HG03097 (cell line): ENCODE data around the gene PPP2R2D.
"Not testable (repeated sequence)": the region's sequence is repeated elsewhere in the genome, so short reads cannot be mapped to it uniquely, and the experiment has no call there.

Experiments
- ATAC-seq: cut with Tn5 transposase; IDR thresholded peaks from one replicate; pipeline ENCODE4 v1.9.1; 2021; ENCODE audit not compliant: unreplicated experiment, low FRiP score

The PPP2R2D gene

GRCh38 chr10:131971591-131971990 lies 70.8 kb downstream of the PPP2R2D start:
- ATAC-seq, result no peak

GRCh38 chr10:131972474-131973071 lies 71.8 kb downstream of the PPP2R2D start:
- no peak for ATAC-seq

- ATAC-seq, result no peak
Observed at GRCh38 chr10:131973160-131973951, 72.5 kb downstream of the PPP2R2D start.

DNA sequence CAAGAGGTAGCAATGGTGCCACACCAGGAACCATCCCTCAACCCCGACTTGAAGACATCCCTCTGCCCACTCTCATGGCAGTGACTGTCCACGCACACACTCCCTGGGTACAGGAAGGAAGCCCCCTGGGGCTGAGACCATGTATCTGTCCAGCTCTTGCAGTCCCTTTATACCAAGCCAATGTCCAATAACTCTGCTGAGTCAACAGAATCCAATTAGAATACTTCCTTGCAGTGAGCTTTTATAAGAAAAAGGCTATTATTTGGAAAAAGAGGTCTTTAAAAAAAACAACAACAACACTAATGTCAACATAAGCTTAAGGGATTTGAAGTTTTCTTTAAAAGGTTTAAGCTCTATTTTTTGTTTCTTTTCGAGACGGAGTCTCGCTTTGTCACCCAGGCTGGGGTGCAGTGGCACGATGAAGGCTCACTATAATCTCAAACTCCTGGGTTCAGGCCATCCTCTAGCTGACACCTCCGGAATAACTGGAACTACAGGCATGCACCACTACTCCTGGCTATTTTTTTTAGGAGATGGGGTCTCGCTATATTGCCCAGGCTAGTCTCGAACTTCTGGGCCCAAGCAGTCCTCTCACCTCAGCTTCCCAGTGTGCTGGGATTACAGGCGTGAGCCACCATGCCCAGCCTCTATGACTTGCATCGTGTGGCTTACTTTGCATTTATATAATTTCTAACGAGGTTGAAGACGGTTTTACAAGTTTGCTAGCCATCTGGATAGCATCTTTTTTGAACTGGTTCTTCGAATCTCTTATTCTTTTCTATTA lies 73.4 kb downstream of the PPP2R2D start:
- no peak for ATAC-seq

DNA sequence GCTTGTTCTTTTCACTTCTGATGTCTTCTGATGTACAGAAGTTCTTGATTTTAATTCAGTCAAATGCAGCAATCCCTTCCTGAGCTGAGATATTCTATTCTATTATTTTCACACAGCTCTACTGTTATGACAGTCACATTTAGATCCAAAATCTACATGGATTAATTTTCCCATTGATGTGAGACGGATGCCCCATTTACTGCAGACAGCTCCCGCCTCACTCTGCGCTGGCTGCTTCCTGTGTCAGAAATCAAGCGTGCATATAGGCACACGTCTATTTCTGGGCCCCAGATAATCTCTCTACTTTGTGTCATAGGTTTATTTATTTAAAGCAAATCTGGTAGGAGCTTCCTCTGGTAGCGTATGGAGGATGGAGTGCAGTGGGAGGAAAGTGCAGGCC lies 74.2 kb downstream of the PPP2R2D start:
- no peak for ATAC-seq

GRCh38 chr10:131975796-131976195 lies 75.0 kb downstream of the PPP2R2D start:
- ATAC-seq, result no peak

GRCh38 chr10:131977323-131978096 lies 76.7 kb downstream of the PPP2R2D start:
- ATAC-seq, result no peak

DNA sequence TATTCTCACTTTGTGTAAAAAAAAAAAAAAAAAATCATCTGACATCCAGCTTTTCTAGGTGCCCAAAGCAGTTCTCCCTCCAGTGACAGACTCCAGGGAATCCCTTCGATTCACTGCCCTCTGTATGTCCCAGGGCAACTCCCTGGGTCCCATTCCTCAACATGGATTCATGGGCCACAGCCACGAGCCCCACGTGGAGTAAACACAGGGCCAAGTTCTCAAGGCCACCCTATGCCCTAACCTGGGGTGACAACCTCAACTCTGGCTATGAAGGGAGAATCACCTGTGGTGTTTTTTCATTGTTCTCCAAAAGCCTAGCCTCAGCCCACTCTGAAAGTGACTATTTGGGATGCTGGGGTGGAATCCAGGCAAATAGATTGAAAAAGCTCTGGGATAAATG lies 77.6 kb downstream of the PPP2R2D start:
- no peak for ATAC-seq

DNA sequence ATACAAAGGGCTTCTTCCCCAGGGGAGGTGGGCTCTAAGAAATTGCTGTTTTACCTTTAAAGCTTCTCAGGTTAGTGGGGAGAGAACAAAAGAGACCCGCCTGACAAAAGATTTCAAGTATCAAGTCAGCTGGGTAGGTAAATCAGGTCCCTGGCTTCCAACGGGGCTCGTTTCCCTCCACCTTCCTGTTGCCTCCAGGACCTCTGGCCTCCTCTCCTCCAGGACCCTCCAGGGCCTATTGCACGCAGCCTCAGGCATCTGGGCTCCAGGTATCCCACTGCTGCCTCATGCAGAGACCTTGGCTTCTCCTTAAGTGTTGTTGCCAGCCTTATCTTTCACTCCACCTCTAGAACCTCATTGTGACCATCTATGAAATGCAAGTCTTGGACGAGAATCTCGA lies 78.0 kb downstream of the PPP2R2D start:
- ATAC-seq, result no peak

GRCh38 chr10:131979336-131979735 lies 78.5 kb downstream of the PPP2R2D start:
- no peak for ATAC-seq

GRCh38 chr10:131979821-131980270 lies 79.0 kb downstream of the PPP2R2D start:
- ATAC-seq, result no peak

- no peak for ATAC-seq
Observed at GRCh38 chr10:131980321-131980720, 79.5 kb downstream of the PPP2R2D start.

DNA sequence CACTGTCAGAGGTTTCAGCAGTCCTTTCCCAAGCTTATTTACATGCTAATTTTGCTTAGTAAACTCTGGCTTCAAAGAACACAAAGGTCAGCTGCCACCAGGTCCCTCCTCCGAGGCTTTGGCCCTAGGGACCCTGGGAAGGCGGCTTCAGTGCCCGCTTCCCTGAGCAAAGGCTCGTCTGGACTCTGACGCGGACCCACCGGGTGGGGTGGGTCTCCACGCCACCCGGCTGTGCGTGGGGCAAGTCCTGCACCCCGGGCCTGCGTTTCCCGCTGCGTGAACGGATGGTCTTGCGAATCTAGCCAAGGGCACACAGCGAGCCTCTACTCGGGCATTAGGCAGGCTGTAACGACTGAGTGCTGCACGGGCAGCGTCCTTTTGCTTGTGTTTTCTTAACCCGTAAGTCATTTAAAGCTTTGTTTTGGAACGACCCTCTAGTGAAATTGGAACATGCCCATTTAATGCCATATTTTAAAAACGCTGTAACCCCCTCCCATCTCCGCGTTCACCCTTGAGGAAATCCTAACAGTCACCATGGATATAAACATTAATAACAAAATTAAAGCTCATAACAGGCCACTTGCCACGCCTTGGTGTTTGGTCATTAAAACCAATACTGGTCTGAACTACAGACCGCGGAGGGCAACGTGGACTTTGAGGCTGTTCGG lies 80.1 kb downstream of the PPP2R2D start:
- no peak for ATAC-seq

DNA sequence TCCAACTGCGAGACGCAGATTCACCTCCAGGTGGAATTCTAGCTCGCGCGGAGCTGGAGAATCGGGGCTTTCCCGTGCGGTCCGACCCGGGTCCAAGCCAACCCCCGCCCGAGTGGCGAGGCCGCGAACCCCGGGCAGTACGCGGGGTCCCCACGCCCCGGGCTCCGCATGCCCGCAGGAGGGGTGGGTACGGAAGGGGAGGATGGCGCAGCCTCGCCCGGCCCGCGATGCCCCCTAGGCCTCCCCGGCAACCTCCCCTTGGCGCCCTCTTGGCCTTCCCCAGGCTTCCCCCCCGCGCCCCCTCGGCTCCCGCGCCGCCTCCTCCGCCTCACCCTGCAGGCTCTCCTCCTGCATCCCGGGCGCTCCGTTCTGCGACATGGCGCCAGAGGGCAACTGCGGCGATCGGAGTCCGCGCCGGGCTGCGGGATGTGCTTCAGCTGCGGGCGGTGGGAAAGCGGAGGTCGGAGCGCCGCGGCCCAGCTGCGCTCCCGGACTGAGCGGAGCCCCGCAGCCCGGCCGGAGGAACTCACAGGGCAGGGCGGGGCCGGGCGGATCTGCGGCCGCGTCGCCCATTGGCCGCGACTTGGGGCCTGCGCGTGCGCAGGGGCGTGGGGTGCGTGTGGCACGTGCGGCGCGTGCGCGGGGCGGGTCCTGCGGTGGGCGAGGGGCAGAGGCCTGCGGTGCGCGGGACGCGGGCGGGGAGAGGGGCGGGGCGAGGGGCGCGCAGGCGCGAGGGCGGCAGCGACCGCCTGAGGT lies 80.8 kb downstream of the PPP2R2D start, which contains the start of gene BNIP3:
Gene BNIP3, minus strand, starts transcription at position 495 of the 756 bp plus-strand sequence. Its CDS starts 117 bp downstream, at position 378.
- peak; percentile 87 for ATAC-seq

DNA sequence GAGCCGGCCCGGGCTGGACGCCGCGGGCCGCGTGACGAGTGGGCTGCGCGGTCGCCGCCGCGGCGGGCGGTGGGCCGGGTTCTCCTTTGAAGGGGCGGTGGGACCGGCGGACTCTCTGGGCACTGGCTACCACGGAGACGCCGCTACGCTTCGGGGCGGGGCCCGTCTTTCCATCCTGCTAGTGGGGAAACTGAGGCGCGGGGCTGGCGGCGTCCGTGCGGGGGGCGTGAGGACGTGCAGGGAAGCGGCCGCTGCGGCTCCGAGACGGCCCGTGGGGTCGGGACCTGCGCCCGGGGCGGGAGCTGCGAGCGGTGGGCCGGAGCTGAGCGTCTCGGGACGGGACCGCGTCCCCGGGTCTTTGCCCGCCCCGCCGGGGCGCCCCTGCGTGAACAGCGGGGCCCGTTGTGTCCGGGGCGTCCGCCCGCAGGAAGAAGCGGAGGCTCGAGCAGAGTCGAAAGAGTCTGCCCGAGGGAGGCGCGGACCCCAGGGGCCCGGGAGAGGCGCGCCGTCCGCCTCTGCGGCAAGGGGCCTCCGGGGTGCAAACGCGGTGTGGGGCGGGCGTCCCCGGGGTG lies 81.5 kb downstream of the PPP2R2D start:
- no peak for ATAC-seq

- no peak for ATAC-seq
Observed at GRCh38 chr10:131982796-131983195, 82.0 kb downstream of the PPP2R2D start.

GRCh38 chr10:131983780-131984179 lies 83.0 kb downstream of the PPP2R2D start:
- ATAC-seq, result no peak

GRCh38 chr10:131986851-131987250 lies 86.0 kb downstream of the PPP2R2D start:
- ATAC-seq, result not testable (repeated sequence)

- ATAC-seq, result not testable (repeated sequence)
Observed at GRCh38 chr10:131987301-131987700, 86.5 kb downstream of the PPP2R2D start.
